Measurements from ENCODE around the gene IMP3.
"Not testable (repeated sequence)": the region's sequence is repeated elsewhere in the genome, so short reads cannot be mapped to it uniquely, and the experiment has no call there.

The IMP3 gene

GRCh38 chr15:75639709-75640482, at the start of gene IMP3:
Gene IMP3, minus strand, starts transcription at chr15:75640224. Its CDS starts 56 bp downstream, at chr15:75640168.
- peak; percentile 97 for DNase-seq

DNA sequence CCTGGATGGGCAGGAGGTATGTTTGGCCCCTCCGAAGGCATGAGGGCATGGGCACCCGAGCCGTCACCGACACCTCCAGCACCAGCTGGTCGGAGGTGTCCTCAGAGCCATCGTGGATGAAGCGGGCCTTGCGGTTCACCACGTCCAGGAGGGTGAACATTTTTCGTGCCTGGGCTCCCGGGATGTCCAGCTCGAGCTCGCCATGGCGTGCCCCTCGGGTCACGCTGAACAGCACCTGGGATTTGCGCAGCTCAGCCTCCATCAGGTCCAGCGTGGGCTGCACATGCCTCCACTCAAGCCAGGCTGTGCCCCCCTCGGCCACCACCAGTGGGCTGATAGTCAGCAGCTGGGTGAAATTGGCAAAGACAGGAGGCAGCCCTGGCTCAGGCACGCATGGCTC, 49.4 kb upstream of the IMP3 start:
- not testable (repeated sequence) for DNase-seq

DNA sequence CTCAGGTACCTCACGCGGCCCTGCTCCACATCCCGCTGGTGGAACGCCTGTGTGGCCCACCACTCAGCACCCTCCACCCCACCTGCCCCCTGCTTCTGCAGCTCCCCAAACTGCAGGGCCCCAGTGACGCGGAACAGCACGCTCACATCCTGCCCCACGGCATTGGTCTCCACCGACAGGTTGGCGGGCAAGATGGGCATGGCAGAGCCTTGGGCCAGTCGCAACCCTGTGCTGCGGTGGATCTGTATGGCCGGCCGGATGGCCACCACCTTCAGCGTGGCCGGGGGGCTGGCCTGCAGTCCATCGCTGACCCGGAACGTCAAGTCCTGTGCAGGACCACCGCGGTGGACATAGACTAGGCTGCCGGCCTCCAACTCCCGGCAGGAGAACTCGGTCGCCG, 48.8 kb upstream of the IMP3 start:
- no peak for DNase-seq

DNA sequence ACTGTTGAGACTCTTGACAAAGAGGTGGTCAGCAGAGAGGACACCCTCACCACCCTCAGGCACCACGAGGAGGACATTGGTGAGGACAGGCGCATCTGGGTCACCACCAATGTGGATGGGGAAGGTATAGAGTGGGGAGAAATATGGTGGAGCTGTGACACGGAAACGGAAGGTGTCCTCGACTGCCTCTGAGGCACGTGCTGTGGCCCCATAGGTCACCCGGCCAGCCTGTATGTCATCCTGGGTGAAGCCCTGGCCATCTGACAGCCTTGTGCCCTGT, 48.2 kb upstream of the IMP3 start:
- no peak for DNase-seq

GRCh38 chr15:75687486-75688277, 47.7 kb upstream of the IMP3 start:
- no peak for DNase-seq

DNA sequence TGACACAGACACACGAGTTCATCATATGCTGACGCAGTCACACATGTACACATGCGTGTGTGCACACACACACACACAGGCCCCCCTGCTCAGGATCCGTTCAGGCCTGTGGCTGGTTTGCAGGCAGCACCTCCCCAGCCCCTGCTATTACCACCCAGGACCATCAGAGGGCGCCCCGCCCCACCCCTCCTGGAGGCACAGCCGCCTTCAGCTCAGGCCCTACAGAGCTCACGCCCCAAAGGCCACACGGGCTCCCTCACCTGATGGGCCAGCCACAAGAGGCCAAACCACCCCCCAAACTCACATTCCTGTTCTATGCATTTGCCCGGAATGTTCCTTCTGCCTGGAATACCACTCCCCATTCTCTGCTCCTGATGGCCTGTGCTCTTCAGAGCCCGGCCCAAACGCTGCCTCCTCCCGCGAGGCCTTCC, 46.2 kb upstream of the IMP3 start:
- peak; percentile 15 for DNase-seq

GRCh38 chr15:75685195-75685594, 45.2 kb upstream of the IMP3 start:
- DNase-seq, result no peak

- no peak for DNase-seq
Measured at GRCh38 chr15:75684648-75685047, 44.6 kb upstream of the IMP3 start.

DNA sequence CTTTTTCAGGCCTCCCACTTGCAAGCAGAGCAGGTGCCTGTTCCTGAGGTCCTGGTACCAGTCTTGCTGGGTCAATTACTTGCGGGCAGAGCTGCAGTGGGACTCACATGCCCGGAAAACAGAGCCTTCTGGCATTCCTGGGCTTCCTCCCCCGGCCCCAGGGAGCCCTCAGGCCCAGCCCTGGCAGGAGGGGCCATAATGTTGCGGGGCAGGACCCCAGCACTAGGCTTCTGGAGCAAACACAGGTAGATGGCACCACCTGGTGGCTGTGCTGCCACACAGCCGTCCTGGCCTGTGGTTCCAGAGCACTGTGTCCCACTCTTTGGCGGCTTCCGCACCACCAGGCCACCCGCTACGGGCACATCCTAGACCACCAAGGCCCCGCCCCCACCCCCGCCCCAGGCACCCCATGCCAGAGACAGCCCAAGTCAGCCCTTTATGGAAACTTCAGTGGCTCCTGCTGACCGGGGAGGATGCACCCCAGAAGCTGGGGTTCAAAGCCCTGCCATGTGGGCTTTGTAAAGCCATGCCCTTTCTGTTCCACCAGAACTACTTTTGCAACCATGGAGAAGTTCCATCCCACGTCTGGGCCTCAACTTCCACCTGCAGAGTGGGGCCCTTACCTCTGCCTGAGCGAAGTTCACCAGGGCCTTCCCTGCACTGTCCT, 43.8 kb upstream of the IMP3 start:
- DNase-seq, result peak; percentile 44

DNA sequence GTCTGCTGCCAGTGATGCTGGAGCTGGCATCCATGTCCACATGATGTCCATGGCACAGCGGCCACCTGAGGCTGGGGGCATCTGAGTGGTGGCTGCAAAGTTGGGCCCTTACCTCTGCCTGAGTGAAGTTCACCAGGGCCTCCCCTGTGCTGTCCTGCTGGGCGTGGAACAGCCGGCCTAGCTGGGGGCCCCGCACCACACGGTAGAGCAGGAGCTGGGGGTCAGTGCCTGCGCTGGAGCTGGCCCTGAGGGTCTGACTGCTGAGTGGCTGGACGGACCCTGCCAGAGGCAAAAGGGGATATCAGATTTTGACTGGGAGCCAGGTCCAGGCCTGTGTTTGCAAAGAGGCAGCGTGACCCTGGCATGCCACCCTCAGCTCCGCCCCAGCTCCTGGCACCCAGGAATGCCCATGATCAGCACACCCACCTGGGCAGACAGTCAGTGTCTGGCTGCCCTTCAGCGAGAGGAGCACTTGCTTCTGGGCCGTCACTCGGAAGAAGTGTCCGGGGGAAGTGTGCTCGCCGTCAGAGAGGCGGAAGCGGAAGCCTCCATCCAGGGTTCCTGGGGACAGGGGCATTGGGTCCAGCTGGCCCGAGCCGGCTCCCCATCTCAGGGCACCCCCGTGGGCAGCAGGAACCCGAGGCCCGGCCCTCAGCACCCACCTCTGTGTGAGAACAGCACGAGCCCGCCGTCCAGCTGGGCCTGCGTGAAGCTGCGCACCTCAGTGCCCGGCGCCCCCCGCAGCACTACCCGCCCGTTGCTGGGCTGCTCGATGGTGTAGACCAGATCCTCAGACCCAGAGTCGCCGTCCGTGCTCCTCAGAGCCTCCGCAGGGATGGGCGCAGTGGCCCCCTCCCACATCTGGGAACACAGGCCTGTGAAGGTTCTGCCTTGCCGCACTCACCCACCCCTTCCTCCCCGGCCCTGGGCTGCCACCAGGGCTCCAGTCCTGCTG, 42.4 kb upstream of the IMP3 start:
- DNase-seq, result no peak

DNA sequence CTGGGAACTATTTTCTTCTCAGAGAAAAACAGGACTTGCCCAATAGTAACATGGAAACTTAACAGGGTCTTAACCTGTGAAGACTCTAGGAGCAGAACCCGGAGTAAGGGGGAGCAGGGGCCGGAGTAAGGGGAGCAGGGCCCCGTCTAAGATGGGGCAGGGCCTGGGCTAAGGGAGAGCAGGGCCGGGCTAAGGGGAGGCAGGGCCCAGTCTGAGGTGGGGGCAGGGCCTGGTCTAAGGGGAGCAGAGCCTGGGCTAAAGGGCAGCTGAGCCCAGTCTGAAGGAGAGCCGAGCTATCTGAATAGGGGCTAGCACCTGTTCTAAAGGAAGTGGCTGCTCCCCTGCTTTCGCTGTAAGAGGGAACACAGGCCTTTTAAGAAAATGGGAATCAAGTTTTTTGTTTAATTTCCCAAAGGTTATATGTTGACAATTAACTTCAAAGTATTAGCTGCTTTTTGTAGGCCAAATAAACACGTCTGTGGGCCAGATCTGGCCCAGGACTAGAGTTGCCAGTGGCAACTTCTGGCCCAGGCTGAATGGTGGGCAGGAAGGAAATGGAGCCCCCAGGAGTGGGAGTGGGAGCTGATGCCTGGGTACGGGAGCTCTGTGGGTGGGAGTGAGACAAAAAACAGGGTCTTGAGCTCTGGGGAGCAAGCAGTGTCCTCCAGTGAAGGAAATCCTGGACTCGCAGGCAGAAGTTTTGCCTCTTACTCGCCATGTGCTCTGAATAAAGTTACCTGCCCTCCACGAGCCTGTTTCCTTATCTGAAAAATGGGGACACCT, 40.2 kb upstream of the IMP3 start:
- DNase-seq, result no peak

GRCh38 chr15:75678324-75678690, 38.3 kb upstream of the IMP3 start:
- DNase-seq, result not testable (repeated sequence)

GRCh38 chr15:75677465-75678323, 37.7 kb upstream of the IMP3 start:
- no peak for DNase-seq

DNA sequence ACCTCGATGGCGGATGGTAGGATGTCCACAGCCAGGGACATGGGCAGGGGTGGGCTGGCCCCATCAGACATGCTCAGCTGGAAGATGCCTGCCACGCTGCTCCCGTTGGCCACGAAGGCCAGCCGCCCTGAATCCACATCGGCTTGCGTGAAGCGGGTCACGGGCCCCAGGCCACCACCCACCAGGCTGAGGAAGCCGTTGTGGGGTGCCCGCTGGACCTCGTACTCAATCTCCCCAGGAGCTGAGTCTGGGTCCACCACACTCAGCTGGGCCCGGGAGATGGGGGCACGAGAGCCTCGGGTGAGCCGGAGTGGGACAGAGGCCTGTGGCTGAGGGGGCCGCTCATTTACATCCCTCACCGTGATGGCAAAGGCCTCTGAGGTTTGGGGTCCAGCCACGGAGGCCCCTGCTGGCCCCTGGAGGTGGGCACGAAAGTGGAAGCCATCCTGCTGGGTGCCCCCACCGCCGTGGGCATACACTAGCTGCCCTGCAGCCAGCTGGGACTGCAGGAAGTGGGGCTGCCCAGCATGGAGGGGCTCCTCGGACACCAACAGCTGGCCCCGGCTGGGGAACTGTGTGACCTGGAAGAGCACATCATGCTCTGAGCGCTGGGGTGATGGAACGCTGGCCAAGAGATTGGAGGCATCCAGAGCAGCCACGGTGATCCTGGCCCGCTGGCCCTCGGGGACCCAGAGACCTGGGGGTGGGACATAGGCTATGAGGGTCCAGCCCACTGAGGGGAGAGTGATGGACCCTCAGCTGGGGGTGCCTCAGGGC, 36.9 kb upstream of the IMP3 start:
- no peak for DNase-seq

- no peak for DNase-seq
Measured at GRCh38 chr15:75675579-75676404, 35.8 kb upstream of the IMP3 start.

DNA sequence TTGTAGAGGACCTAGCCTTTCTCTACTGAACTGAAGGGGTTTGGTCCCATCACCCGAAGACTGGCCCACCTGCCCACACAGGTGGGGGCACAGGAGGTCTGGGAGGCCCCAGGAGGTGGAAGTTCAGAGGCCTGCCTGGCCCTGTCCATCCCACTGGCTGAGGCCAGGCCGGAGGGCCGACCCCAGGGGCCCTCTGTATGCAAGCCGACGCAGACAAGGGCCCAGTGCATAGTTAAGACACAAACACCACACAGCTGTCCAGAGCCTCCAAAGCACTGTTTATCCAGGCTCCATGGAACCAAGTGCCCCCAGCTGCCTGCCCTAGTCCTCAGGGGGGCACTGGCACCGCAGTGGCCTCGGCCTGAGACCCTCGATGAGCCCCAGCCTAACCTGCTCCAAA, 34.3 kb upstream of the IMP3 start:
- DNase-seq, result no peak

DNA sequence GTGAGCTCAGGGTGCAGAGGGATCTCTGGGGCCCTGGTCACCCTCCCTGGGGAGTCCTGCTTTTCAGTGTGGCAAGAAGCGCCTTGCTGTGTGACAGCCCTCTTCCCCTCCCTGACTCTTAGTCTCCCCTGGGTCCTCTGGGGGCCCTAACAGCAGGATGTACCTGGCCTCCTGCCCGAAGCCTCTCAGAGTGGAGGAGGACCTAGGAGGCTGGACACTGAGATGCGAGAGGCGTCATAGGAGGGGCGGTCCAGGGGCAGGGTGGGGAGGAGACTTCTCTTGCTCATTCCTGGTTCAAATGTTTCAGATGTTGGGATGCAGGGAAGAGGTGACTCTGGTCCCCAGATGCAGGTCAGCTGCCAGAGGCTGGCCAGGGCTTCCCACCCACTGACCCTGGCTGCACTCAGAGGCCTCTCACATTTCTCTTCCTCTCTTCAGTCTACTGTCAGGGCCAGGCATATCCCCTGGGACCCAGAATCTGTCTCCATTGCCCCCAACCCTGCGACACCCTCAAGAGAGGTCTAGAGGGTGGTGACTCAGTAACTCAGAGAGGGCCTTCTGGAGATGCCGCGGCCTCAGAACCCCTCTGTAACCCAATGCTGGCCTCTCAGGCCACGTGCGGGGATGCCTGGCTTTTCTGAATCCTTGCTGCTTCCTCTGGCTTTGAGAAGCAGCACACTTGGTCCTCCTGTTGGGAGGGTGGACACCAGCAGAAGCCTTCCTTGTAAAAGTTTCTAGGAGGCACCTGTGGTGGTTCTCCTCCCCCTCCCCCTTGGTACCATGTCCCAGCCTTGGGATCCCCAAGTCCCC, 33.6 kb upstream of the IMP3 start:
- peak; percentile 59 for DNase-seq

Data from NCI-H1436 (cell line).